Endodermal cell (in vitro differentiated cells): ENCODE measurements around the gene HAX1. TPM values are rescaled to one million over a fixed set of nuclear protein-coding genes. Genes with fewer than 3 reads are reported as not detected.
"Not testable (repeated sequence)": the region's sequence is repeated elsewhere in the genome, so short reads cannot be mapped to it uniquely, and the experiment has no call there.

ENCODE experiments used
- DNase-seq: peaks from one replicate; pipeline ENCODE4 v3.0.0-alpha.2; 2017
- H3K27ac ChIP-seq: 2 replicates; pipeline ENCODE4 v1.5.1; 2013; ENCODE audit warnings: mild to moderate bottlenecking, low read depth, low read length, moderate library complexity
- H3K27me3 ChIP-seq: 2 replicates; pipeline ENCODE4 v1.6.1; 2013; ENCODE audit warnings: mild to moderate bottlenecking, low read length, moderate library complexity; ENCODE audit not compliant: insufficient read depth, control insufficient read depth, poor library complexity, severe bottlenecking
- H3K36me3 ChIP-seq: 2 replicates; pipeline ENCODE4 v1.7.0; 2013; ENCODE audit warnings: mild to moderate bottlenecking, low read length, moderate library complexity; ENCODE audit not compliant: control insufficient read depth, insufficient read depth
- H3K4me1 ChIP-seq: one replicate; pipeline ENCODE4 v1.7.0; 2013; ENCODE audit warnings: low read length; ENCODE audit not compliant: control insufficient read depth, insufficient read depth
- H3K4me3 ChIP-seq: 2 replicates; pipeline ENCODE4 v1.5.1; 2013; ENCODE audit warnings: mild to moderate bottlenecking, low read length, moderate library complexity
- H3K9ac ChIP-seq: 2 replicates; pipeline ENCODE4 v1.6.1; 2013; ENCODE audit warnings: mild to moderate bottlenecking, low read length, moderate library complexity; ENCODE audit not compliant: poor library complexity, severe bottlenecking; ENCODE audit errors: extremely low read depth
- H3K9me3 ChIP-seq: 2 replicates; pipeline ENCODE4 v1.6.1; 2013; ENCODE audit warnings: mild to moderate bottlenecking, low read length, moderate library complexity; ENCODE audit not compliant: control insufficient read depth
- H3K27ac Mint-ChIP-seq: 2 replicates; pipeline ENCODE4 v1.8.0; 2020; ENCODE audit warnings: mixed read lengths
- H3K27me3 Mint-ChIP-seq: 2 replicates; pipeline ENCODE4 v1.8.0; 2021; ENCODE audit warnings: mild to moderate bottlenecking, mixed read lengths; ENCODE audit not compliant: insufficient read depth
- H3K36me3 Mint-ChIP-seq: 2 replicates; pipeline ENCODE4 v1.8.0; 2020; ENCODE audit warnings: low read depth, mixed read lengths
- H3K4me1 Mint-ChIP-seq: 2 replicates; pipeline ENCODE4 v1.8.0; 2020; ENCODE audit warnings: mixed read lengths
- H3K4me3 Mint-ChIP-seq: 2 replicates; pipeline ENCODE4 v1.8.0; 2020; ENCODE audit warnings: mild to moderate bottlenecking, moderate library complexity, mixed read lengths
- H3K9me3 Mint-ChIP-seq: 2 replicates; pipeline ENCODE4 v1.8.0; 2020; ENCODE audit warnings: mild to moderate bottlenecking, mixed read lengths
- CTCF ChIP-seq: fragments of 200-600 bp; sonication (generic); conservative IDR thresholded peaks from 2 replicates; pipeline ENCODE4 v1.5.0; 2021; ENCODE audit warnings: antibody characterized with exemption, mild to moderate bottlenecking
- WGBS, 2 experiments: methylation state at CpG; one replicate each; pipeline versions ENCODE4 v1.1.5 to v1.1.7; 2013; ENCODE audit warnings: missing lambda C conversion rate in 2 of 2, mixed read lengths in 1 of 2; ENCODE audit not compliant: insufficient coverage in 1 of 2, insufficient read length in 1 of 2; 5-methylcytosine and 5-hydroxymethylcytosine counted together
- total RNA-seq, 2 donors: library from RNA; stranded (reverse); fragmentation: NEBNext Ultra II Directional in 1 of 2; extraction: Animal tissue kit (Norgen Biotek cat#: 25700) in 1 of 2; gene quantifications; 2 replicates in 1 of 2; 3 replicates in 1 of 2; pipeline ENCODE4 v1.2.1, GENCODE V29; 2021

HAX1 gene
- total RNA-seq, 2 donors from 2014 or later, result 55.7 to 59.4 TPM

- H3K9me3 Mint-ChIP-seq, result peaks cover 27% of the 10 kb centered on the region
- WGBS, 2 experiments, result 89 to 90% methylated on average over 3 to 4 of the region's 4 CpGs
- Histone ChIP-seq H3K27ac (no peak overlapping the region), H3K9ac (no peak overlapping the region), H3K4me3 (no peak overlapping the region), H3K9me3 (peaks cover 22% of the 10 kb centered on the region), H3K36me3 (no peaks in the 10 kb centered on the region), H3K4me1 (no peaks in the 10 kb centered on the region), H3K27me3 (peaks cover 6% of the 10 kb centered on the region)
- no peak for DNase-seq
- H3K27me3 Mint-ChIP-seq, result peaks cover 21% of the 10 kb centered on the region
- TF ChIP-seq CTCF, result no peak
- no peak overlapping the region for H3K4me3 Mint-ChIP-seq
- H3K4me1 Mint-ChIP-seq, result no peaks in the 10 kb centered on the region
- no peaks in the 10 kb centered on the region for H3K36me3 Mint-ChIP-seq
- H3K27ac Mint-ChIP-seq, result no peak overlapping the region
Measured at GRCh38 chr1:154318386-154318785, 46.0 kb downstream of the HAX1 start.

GRCh38 chr1:154320882-154321608 lies 48.6 kb downstream of the HAX1 start, which contains the start of gene AQP10:
Gene AQP10, plus strand, starts transcription at chr1:154321093. Its CDS starts 63 bp downstream, at chr1:154321156.
- Mint-ChIP-seq H3K4me3 (no peak within 1 kb of the TSS), H3K27ac (no peak within 1 kb of the TSS), H3K27me3 (peaks cover 30% of the 10 kb centered on the region), H3K4me1 (no peaks in the 10 kb centered on the region), H3K36me3 (no peaks in the 10 kb centered on the region), H3K9me3 (peaks cover 14% of the 10 kb centered on the region)
- H3K36me3 ChIP-seq, result no peaks in the 10 kb centered on the region
- no peak for TF ChIP-seq CTCF
- H3K9ac ChIP-seq, result no peak within 1 kb of the TSS
- no peak within 1 kb of the TSS for H3K4me3 ChIP-seq
- no peak for DNase-seq
- WGBS, 2 experiments, result 63 to 75% methylated on average over 3 to 9 of the region's 9 CpGs
- H3K4me1 ChIP-seq, result no peaks in the 10 kb centered on the region
- peaks cover 6% of the 10 kb centered on the region for H3K27me3 ChIP-seq
- no peak within 1 kb of the TSS for H3K27ac ChIP-seq
- H3K9me3 ChIP-seq, result peaks cover 16% of the 10 kb centered on the region

- H3K4me3 Mint-ChIP-seq, H3K4me1 ChIP-seq, H3K27ac Mint-ChIP-seq, H3K4me3 ChIP-seq, H3K27ac ChIP-seq, H3K36me3 ChIP-seq, H3K36me3 Mint-ChIP-seq, H3K27me3 ChIP-seq, H3K9ac ChIP-seq, DNase-seq, H3K4me1 Mint-ChIP-seq: not testable (repeated sequence)
- peaks cover 11% of the 10 kb centered on the region for H3K9me3 ChIP-seq
- peaks cover 30% of the 10 kb centered on the region for H3K27me3 Mint-ChIP-seq
- peaks cover 11% of the 10 kb centered on the region for H3K9me3 Mint-ChIP-seq
Measured at GRCh38 chr1:154321609-154321934, 49.1 kb downstream of the HAX1 start.

GRCh38 chr1:154323493-154323892 lies 51.1 kb downstream of the HAX1 start:
- Mint-ChIP-seq H3K27me3 (peaks cover 23% of the 10 kb centered on the region), H3K27ac (no peak overlapping the region), H3K4me3 (no peak overlapping the region), H3K4me1 (peaks cover 18% of the 10 kb centered on the region), H3K36me3 (no peaks in the 10 kb centered on the region), H3K9me3 (no peaks in the 10 kb centered on the region)
- no peak overlapping the region for H3K27ac ChIP-seq
- no peak overlapping the region for H3K9ac ChIP-seq
- no peaks in the 10 kb centered on the region for H3K36me3 ChIP-seq
- no peaks in the 10 kb centered on the region for H3K9me3 ChIP-seq
- H3K4me3 ChIP-seq, result no peak overlapping the region
- peaks cover 6% of the 10 kb centered on the region for H3K27me3 ChIP-seq
- H3K4me1 ChIP-seq, result no peaks in the 10 kb centered on the region
- no peak for DNase-seq
- 92 to 97% methylated on average over 6 to 7 of the region's 7 CpGs for WGBS, 2 experiments
- no peak for TF ChIP-seq CTCF
